Activated CD4-positive, alpha-beta T cell treated with anti-CD3 and anti-CD28 coated beads, Interleukin-2, amount 50 U/mL, for 48 hours (primary cell): ENCODE data around the gene UNC13A.

Source experiments
- DNase-seq, 2 experiments: peaks; one replicate each; pipeline ENCODE4 v3.0.0-alpha.2; 2020

UNC13A gene

DNA sequence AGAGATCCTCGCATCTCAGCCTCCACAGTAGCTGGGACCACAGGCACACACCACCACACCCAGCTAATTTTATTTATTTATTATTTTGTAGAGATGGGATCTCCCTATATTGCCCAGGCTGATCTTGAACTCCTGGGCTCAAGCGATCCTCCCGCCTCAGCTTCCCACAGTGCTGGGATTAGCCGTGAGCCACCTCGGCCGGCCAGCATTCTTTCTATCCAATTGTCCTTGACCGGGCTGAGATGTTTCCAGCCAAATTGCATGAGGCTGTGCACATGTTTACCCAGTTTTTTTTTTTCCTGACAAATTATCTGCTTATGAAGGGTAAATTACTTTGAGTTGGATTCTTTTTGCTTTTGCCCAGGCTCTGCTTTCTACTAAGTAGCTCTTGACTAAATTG is 28.2 kb downstream of the UNC13A start:
- DNase-seq: no peak

DNA sequence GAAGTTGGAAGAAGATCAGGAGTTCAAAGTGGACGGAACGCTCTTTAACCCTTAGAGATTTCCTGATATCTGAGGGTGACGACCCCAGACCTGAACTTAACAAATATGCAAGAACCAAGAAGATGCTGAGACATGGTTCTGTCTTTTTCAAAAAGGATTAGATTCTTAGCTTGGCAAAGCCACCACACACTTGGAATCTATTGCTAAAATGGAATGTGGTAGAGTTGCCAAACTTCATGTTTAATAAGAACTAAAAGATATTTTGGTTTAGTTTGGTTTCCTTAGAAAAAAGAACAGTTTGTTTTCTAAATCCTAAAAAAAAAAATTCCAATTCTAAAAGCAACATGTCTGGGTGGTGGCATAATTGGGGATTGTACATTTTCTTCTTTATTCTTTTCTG is 29.5 kb downstream of the UNC13A start:
- no peak for DNase-seq

DNA sequence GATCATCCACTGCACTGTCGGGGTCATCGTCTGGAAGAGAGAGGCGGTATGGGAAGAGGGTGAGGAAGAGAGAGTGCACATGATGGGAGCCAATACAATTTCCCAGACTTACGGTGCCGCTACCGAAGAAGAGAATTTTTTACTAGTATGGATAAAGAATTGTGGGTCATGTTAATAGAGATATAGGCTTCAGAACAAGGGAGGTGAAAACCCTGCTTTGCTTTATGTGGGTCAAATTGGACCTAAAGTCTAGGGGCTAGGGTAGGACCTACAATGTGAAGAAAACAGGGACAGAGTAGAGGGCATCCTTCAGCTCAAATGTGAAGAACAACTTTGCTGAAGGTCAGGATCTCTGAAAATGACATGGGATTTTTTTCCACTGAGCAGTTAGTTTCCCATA is 29.9 kb downstream of the UNC13A start:
- no peak for DNase-seq

DNA sequence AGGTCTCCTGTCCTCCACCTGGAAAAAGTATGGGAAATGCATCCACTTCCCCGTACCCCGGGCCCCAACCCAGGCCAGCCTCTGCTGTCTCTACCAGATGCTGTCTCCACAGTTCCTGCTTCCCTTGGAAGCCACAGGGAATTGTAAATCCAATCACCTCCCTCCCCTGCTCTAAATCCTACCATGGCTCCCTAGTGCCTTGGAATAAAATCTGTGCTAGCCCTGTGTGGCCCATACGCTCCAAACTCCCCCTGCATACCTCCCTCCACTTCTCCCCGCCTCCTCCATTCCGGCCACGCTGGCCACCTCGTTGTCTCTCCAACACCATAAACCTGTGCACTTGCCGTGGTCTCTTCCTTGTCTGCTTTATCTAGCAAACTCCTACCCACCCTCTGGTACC is 31.2 kb downstream of the UNC13A start:
- no peak for DNase-seq

DNA sequence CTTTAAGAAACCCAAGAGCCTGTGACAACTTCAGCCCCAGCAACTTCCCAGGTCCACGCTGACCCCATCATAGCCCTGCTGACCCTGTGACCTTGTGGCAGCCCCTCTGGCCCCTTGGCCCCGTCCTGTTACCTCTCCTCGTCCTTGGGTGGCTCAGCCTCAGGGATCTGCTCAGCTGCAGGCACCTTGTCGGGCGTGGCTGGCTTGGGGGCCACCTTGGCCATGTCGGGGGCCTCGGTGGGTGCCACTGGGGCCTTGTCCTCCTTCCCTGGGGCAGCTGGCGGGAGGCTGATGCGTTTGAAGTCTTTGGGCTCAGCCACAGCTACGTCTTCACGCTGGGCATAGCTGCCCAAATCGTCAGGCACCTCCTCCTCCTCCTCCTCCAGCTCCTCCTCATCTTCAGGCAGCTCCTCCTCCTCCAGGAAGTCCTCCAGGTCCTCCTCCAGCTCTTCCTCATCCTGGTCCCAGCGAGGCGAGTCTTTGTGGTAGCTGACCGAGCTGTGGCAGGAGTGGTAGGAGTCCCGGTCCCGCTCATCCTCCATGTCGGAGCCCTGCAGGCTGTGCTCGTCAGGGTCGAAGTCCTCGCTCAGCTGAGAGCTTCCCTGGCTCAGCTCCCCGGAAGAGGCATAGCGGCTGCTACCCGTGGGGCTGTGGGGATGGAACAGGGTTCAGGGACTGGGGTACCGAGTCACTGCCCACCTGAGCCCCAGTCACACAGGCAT is 32.2 kb downstream of the UNC13A start:
- no peak for DNase-seq

DNA sequence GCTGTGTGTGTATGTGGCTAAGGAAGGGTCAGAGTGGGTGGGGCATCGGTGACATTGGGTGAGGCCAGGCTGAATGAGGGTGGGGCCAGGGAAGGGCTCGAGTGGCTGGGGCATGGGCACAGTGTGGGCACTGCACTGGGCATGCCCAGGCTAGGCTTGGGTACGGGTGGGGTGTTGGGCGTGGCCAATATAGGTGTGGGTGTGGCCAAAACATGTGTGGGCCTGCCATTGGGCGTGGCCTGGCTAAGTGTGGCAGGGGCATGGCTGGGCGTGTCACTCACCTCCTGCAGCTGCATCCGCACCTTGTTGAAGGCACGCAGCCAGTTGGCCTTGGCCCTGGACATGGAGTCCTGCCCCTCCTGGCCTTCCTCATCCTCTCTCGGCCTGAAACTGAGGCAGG is 33.2 kb downstream of the UNC13A start:
- peak; percentile 12 to 42 for DNase-seq

DNA sequence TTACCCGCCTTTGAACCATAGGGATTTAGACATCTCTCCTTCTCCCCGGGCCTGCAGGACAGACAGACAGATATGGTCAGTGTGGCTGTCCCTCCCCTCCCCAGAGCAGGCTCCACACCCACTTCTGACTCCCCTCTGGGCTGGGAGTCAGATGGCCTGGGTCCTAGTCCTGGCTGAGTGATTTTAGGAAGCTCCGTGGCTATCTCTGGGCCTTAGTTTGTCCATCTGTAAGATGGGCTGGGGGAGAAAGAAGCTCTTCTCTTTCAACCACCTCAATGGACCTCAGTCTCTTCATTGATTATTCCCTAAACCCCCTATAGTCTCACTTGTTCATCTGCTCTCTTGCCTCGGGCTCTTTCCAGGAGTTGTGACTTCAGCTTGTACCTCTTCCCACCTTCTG is 35.5 kb downstream of the UNC13A start:
- DNase-seq: no peak

DNA sequence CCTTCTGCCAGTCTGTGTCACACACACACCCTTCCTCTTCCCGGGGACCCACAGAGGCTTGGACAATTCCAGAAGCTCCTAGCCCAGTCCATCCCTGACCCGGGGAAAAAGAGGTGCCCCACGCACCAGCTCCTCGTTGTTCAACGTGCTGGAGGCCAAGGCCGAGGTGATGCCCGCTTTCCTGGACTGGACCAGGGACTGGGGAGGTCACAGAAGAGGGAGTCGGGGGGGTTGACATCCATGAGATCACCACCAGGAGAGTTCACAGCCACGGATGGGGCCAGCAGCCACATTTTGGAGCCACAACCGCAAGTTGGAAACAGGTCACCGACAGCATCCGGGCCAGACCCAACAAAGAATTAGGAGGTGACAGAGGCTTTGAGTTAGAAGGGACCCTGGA is 39.4 kb downstream of the UNC13A start:
- no peak for DNase-seq

DNA sequence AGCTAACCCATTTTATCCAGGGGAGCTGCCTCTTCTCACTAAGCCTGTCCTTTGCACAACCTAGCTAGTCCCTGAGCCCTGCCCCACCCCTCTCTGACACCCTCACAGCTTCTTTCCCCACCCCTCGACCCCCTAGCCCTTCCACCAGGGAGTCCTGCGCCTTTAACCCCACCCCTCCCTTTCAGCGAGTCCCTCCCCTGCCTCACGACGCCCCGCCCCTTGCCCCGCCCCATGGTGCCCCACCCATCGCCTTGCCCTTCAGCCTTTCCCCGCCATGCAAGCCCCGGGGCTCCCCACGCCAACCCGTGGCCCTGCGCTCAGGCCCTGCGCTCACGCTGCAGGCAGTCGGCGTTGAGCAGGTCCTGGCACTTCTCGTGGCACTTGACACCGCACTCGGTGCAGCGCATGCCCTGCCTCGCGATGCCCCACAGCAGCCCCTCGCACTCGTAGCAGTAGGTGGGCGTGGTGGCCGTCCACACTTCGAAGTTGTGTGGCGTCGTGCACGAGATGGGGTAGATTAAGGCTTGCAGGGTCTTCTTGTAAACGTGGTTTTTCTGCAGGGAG is 40.0 kb downstream of the UNC13A start:
- DNase-seq: no peak

DNA sequence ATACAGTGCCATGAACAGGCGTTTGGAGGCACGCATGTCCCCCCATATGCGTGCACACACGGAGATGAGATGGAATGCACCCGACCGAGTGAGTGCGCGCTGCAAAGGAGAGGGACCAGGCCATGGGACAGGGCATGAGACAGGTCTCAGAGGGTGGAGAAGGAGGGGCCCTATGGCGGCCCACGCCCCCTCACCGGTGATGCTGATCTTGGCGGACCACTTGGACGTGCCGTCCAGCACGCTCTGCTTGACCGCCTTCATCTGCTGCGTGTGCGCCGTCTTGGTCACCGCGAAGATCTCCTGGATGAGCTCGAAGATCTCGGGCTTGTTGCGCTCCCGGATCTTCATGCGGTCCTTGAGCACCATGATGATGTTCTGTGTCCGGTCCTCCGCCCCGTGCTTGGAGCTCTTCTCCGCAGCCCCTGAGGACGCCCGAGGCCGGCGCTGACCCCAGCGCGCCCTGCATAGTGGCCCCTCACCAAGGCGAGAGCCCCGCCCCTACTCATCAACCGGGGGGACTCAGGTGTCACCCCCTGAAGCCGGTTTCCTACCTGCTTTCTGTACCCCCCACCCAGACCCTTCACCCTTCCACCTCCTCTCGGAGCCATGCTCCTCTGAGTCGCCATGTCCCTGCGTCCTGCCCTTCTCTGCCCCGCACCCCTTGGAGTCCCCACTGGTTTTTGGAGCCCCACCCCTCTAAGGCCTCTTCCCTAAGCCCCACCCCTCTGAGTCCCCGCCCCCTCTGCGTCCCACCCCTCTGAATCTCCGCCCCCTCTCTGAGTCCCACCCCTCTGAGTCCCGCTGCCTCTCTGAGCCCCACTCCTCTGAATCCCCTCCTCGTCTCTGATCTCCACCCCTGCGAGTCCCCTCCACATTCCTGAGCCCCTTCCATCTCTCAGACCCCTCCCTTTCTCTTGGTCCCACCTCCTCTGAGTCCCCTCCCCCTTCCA is 40.8 kb downstream of the UNC13A start:
- DNase-seq: no peak

DNA sequence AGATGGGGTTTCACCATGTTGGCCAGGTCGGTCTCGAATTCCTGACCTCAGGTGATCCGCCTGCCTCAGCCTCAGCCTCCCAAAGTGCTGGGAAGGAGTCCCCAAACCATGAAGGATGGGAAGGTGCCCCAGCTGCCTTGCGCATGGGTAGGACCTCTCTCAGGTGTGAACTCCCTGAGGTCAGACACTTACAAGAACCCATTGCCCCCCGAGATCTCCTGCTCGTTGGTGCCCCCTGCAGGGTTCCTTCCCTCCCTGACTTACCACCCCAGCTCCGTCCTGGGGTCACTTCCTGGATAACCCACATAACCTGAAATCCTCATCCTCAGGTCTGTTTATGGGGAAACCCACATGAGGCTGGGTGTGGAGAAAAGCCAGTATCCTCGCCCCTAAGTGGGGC is 41.7 kb downstream of the UNC13A start:
- peak; percentile 12 to 15 for DNase-seq

DNA sequence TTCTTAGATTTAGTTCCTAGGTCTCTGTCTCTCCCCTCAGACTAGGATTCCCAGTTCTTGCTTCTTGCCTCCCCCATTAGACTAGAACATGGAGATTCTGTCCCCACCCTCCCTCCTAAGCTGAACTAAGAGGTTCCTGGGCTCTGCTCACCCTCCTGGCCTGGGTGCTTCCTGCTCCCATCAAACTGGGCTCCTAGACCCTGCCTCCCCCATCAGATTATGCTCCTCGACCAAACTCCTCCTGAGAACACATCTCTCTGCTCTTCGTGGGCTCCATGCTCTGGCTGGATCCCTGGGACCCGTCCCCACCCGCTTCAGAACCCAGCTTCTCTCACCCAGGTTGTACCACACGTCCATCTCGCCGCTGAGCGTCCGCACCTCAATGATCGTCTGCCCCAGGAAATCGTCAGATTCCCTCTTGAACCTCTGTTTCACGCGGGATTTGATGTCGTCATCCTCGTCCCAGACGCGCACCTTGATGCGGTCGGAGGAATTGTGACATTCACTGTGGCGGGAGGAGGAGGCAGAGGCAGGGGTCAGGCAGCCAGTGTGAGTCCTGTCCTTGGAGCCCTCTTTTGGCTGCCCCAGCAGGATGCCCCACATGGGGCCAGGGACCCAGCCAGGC is 42.7 kb downstream of the UNC13A start:
- DNase-seq: no peak

DNA sequence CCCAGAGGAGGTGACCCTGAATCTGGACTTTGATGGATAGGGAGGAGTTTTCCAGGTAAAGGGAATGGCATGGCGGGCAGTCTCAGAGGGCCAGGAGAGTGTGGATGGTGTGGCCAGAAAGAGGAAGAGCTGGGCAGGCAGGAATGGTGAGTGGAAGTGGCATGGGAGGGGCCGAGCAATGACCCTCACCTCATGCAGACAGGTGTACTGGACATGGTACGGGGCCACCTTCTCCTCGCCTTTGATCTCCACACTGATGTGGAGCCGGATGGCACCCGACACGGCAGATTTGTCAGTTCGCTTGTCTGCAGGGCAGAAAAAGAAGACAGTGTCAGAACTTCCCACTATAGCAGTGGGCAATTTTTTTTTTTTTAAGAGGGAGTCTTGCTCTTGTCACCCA is 45.5 kb downstream of the UNC13A start:
- no peak for DNase-seq

DNA sequence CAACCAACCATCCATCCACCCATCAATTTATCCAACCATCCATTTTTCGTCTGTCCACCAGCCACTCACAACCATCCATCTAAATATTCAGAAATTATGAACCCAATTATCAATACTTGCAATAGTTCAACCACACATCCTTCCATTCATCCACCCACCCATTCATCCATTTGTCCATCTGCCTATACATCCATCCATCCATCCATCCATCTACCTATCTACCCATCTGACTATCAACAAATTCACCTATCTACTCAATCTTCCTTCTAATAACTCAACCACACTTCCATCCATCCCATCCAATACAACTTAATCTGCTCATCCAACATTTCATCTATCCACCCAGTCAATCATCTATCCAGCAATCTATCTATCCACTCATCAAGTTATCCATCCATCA is 46.3 kb downstream of the UNC13A start:
- no peak for DNase-seq

DNA sequence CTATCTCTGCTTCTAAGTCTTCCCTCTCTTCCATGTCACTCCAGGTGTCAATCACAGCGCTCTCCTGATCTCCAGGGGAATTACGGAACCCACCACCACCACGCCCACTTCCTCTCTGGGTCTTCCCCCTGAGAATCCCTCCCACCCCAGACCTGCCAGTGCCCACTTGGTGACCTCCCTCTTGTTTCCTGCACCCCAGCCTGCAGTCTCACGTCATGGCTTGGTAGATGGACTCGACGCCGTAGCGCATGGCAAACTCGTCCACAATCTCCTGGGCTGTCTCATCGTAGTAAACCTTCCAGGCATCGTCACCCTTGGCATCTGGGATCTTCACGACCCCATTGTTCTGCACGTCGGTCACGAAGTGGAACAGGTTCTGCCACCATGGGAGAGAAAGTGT is 47.0 kb downstream of the UNC13A start:
- DNase-seq: no peak

DNA sequence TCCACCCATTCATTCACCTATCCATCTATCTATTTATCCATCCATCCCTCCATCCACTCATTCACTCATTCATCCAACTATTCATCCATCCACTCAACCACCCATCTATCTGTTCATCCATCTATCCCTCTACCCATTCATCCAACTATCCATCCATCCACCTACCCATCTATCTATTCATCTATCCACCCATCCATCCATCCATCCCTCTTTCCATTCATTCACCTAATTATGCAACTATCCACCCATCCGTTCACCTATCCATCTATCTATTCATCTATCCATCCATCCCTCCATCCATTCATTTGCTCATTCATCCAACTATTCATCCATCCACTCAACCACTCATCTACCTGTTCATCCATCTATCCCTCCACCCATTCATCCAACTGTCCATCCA is 54.5 kb downstream of the UNC13A start:
- no peak for DNase-seq

DNA sequence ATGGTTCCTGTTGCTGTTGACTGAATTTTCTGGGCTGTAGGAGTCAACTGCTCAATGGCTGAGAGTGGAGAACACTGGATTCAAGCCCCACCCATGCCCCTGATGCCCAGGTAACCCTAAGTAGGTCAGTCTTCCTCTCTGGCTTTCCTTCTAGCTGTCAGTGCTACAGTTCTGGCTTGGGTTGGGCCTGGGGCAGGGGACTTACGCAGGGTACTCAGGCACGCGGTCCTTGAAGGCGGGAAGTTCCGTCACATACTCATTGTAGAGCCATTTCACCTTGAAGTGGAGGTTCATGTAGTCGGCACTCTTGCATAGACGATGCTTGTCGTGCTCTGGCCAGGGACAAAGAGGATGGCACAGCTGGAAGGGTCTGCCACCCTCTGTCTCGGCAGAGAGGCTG is 55.6 kb downstream of the UNC13A start:
- DNase-seq: no peak

DNA sequence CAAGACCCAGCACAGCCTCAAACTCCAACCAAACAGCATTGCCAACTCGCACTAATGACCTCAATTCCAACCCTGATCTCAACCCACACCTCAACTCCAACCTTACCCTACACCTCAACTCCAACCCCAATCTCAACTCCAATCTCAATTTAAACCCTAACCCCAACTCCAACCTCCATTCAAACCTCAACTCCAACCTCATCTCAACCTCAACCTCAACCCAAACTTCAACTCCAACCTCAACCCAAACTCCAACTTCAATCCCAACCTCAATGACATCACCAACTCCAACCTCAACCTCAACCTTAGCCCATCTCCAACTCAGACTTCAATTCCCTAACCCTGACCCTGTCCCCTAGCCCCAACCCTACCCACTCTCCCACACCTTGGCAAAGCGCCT is 58.4 kb downstream of the UNC13A start:
- no peak for DNase-seq

DNA sequence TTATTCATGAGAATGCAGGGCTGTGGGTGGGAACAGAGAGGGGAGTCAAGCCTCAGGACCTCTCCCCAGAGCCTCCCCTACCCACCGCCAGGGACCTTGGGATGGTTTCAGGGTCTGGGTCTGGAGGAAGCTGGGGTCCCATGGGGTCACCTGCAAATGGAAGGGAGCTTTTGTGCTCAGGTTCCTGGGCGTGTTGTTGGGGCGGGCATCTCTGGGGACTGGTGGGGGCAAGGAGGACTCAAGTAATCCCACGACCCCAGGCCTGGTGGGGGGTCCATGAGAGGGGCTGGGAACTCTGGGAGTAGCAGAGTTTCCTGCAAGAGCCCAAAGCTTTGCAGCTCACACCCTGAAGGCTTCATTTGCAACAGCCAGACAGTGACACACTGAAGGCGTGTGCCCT is 60.2 kb downstream of the UNC13A start:
- no peak for DNase-seq

DNA sequence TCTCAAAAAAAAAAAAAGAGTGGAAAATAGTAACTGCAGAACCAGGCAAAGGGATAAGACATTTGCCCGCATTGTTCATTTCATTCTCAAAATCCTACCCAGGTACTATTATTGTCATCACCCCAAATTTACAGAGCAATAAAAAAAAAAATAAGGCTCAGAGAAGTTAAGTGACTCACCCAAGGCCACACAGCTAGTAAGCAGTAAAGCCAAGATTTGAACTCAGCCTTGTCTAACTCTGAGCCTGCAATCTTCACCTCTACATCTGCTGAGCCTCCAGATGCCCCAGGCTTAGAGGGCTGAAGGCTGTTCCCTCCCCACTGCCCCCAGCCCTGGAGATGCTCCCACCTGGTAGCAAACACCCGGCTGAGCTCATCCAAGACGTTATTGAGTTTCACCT is 61.0 kb downstream of the UNC13A start:
- DNase-seq: no peak

DNA sequence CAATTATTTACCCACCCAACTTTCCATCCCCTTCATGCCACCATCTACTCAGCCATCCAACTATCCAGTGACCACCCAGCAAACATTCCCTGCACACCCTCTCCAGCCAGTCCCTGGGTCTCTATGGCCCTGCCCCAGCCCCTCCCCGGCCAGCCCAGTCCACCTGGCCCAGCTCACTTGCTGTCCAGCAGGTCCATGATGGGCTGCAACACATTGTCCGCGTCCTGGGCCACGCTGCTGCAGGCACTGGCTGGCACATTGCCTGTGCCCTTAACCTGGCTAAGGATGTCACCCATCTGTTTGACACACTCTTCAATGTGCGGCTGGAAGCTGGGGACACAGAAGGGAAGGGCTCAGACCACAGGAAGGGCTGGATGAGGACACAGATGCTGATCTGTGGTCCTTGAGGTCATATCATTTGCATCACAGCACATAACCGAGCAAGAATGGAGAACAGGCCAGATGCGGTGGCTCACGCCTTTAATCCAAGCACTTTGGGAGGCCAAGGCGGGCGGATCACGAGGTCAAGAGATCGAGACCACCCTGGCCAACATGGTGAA is 61.6 kb downstream of the UNC13A start:
- DNase-seq: no peak

DNA sequence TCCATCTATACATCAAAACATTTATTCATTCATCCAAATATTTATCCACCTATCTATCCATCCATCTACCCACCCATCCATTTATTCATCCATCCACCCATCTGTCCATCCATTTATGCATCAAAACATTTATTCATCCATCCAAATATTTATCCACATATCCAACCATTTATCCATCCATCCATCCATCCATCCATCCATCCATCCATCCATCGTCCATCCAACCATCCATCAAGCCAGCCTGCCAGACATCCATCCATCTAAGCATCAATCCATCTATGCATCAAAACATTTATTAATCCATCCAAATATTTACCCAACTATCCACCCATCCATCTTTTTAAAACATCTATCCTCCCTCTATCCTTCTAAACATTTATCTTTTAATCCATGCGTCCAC is 62.2 kb downstream of the UNC13A start:
- no peak for DNase-seq

DNA sequence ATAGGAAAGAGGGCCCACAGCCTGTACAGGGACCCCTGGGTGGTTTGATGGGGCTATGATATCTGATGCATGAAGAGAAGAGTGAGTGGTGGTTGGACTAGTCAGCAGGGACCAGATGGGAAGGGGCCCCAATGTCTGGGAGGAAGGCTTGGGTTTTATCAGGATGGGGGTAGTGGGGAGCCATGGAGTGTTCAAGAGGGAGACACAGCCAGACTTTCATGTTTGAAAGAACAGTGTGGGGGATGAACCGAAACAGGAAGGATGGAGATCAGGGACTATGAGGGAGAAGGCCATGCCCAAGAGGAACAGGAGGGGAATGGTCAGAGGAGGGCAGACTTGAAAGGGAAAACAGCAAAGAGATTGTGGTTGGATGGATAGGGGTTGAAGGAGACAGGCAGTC is 63.1 kb downstream of the UNC13A start:
- no peak for DNase-seq
